ENCODE data around the gene CFAP90. TPM values are rescaled to one million over a fixed set of nuclear protein-coding genes. Genes with fewer than 3 reads are reported as not detected.

CFAP90 gene
- total and polyA plus RNA-seq, 2 donors (not counting 3 experiments of a cell fraction or from before 2014, with no cell fraction given): 0.07 TPM; not detected in 1

DNA sequence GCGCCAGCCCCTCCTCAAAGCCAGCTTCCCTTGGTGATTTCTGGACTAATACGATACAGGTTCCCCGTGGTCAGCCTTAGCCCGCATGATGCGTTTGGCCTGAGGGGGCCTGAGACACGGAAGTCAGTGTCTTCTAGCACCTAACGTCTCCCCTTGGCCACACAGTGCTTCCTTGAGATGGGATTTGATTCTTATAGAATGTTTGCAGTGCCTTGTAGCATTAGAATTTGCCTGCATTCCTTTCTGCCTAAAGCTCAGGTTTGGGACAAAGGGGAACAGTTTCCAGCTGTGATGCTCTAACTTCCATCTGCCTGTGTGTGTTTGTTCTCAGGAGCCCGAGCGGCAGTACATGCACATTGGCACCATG is 34.4 kb downstream of the CFAP90 start:
- FAIRE-seq (no peak), DNase-seq (ENCODE audit: low read depth, low spot score) (no peak)
- H3K4me3 ChIP-seq (replicated peaks in 1 of 3; ENCODE audit: insufficient read depth in 1 of 3, low read depth in 1 of 3, low read length in 3 of 3): no peak overlapping the region
- intact Hi-C loops (cut with micrococcal nuclease) (loop anchor here (1.0 to 5.0 kb wide), 2 partner anchors 994 to 1050 kb away; no protein-coding TSS in a partner anchor), dilution Hi-C loops (cut with MboI; ENCODE audit: extremely low pct_ligation_motif_present, low sequenced_read_pairs) (no loop called here)
- no peak for TF ChIP-seq MYC (IDR thresholded peaks at IDR 0.05; ENCODE audit: low read depth, low read length)
- no peak for TF ChIP-seq GATA2 (IDR thresholded peaks at IDR 0.05; ENCODE audit: insufficient read depth, insufficient read length, low read depth, low read length)
- no peak for TF ChIP-seq POLR2A (IDR thresholded peaks at IDR 0.05; ENCODE audit: low read depth, low read length)
- no peak for TF ChIP-seq EZH2 (IDR thresholded peaks at IDR 0.05; ENCODE audit: borderline replicate concordance, low read depth, low read length, severe bottlenecking)
- no peak for TF ChIP-seq JUN (IDR thresholded peaks at IDR 0.05; ENCODE audit: borderline replicate concordance, insufficient read depth, insufficient read length, low read depth)
- TF ChIP-seq, protein P1, sequence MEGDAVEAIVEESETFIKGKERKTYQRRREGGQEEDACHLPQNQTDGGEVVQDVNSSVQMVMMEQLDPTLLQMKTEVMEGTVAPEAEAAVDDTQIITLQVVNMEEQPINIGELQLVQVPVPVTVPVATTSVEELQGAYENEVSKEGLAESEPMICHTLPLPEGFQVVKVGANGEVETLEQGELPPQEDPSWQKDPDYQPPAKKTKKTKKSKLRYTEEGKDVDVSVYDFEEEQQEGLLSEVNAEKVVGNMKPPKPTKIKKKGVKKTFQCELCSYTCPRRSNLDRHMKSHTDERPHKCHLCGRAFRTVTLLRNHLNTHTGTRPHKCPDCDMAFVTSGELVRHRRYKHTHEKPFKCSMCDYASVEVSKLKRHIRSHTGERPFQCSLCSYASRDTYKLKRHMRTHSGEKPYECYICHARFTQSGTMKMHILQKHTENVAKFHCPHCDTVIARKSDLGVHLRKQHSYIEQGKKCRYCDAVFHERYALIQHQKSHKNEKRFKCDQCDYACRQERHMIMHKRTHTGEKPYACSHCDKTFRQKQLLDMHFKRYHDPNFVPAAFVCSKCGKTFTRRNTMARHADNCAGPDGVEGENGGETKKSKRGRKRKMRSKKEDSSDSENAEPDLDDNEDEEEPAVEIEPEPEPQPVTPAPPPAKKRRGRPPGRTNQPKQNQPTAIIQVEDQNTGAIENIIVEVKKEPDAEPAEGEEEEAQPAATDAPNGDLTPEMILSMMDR (IDR thresholded peaks at IDR 0.05; ENCODE audit: extremely low read depth in 1 of 2, insufficient read depth in 1 of 2, low read depth in 1 of 2, low read length in 2 of 2): no peak
- TF ChIP-seq POLR2AphosphoS5 (IDR thresholded peaks at IDR 0.05; ENCODE audit: insufficient read depth, low read depth, low read length): no peak
- TF ChIP-seq, protein P2, sequence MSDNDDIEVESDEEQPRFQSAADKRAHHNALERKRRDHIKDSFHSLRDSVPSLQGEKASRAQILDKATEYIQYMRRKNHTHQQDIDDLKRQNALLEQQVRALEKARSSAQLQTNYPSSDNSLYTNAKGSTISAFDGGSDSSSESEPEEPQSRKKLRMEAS (IDR thresholded peaks at IDR 0.05; ENCODE audit: insufficient read depth, insufficient read length): no peak
- TF ChIP-seq FOS (IDR thresholded peaks at IDR 0.05; ENCODE audit: borderline replicate concordance, insufficient read depth, low read length): no peak
- H3K4me1 ChIP-seq (ENCODE audit: control insufficient read depth, extremely low read depth, insufficient read depth, low read length): no peaks in the 10 kb centered on the region
- no peaks in the 10 kb centered on the region for H3K36me3 ChIP-seq (ENCODE audit: control insufficient read depth in 2 of 2, extremely low read depth in 1 of 2, insufficient read depth in 2 of 2, low read length in 2 of 2)
- H3K79me2 ChIP-seq (ENCODE audit: control insufficient read depth, insufficient read depth, low read length): no peaks in the 10 kb centered on the region
- no peaks in the 10 kb centered on the region for H4K20me1 ChIP-seq (replicated peaks; ENCODE audit: control insufficient read depth, extremely low read depth, insufficient read depth, low read length)
- ChIA-PET CTCF (interaction anchor here (1.1 to 2.8 kb wide), 3 partner anchors 10 to 1051 kb away, joined by 3 to 13 read pairs (median 4); no protein-coding TSS in a partner anchor), POLR2A (interaction anchor here (0.6 kb wide), 1 partner anchor 113 kb away, joined by 5 read pairs; no protein-coding TSS in a partner anchor)
- no peak overlapping the region for H3K4me2 ChIP-seq (ENCODE audit: insufficient read depth, low read length)
- no peaks in the 10 kb centered on the region for H3K9me3 ChIP-seq (replicated peaks; ENCODE audit: control insufficient read depth, insufficient read depth, low read length)
- no peak overlapping the region for H3K27ac ChIP-seq (ENCODE audit: insufficient read depth, low read depth, low read length)
- BruUV-seq (replicated peaks): no TSS peak
- H3K9me1 ChIP-seq (replicated peaks; ENCODE audit: control insufficient read depth, extremely low read depth, insufficient read depth, low read length): no peaks in the 10 kb centered on the region
- H3K9ac ChIP-seq (replicated peaks; ENCODE audit: extremely low read depth, insufficient read depth, low read length): no peak overlapping the region
- no peak overlapping the region for H2AFZ ChIP-seq (ENCODE audit: low read depth, low read length)
- H3K27me3 ChIP-seq (ENCODE audit: control insufficient read depth in 2 of 2, insufficient read depth in 2 of 2, low read length in 2 of 2): no peaks in the 10 kb centered on the region

All from endothelial cell of umbilical vein (primary cell).